Spleen (tissue), 11 donors: ENCODE results near the gene LARP1. TPM values are rescaled to one million over a fixed set of nuclear protein-coding genes. Genes with fewer than 3 reads are reported as not detected.

ENCODE experiments used
- DNase-seq: peaks from one replicate; pipeline ENCODE4 v3.0.0-alpha.2; 2020
- H3K27ac ChIP-seq, 8 donors: fragments of 200-600 bp; sonication (generic) in 7 of 8; 1 replicate in 4 of 8; 2 replicates in 4 of 8; pipeline versions ENCODE4 v1.5.0 to v1.8.0; 2016 to 2021; ENCODE audit warnings: inconsistent platforms in 4 of 8, mild to moderate bottlenecking in 4 of 8, moderate library complexity in 1 of 8
- H3K27me3 ChIP-seq, 7 donors: fragments of 200-600 bp; sonication (generic) in 6 of 7; replicated peaks in 1 of 7; 1 replicate in 4 of 7; 2 replicates in 3 of 7; pipeline versions ENCODE4 v1.5.0 to v1.8.0; 2016 to 2021; ENCODE audit warnings: inconsistent platforms in 3 of 7, mild to moderate bottlenecking in 1 of 7
- H3K36me3 ChIP-seq, 6 donors: fragments of 200-600 bp; sonication (generic) in 5 of 6; 1 replicate in 4 of 6; 2 replicates in 2 of 6; pipeline versions ENCODE4 v1.5.0 to v1.8.0; 2016 to 2021; ENCODE audit warnings: inconsistent platforms in 2 of 6
- H3K4me1 ChIP-seq, 6 donors: fragments of 200-600 bp; sonication (generic) in 5 of 6; 1 replicate in 3 of 6; 2 replicates in 3 of 6; pipeline versions ENCODE4 v1.5.0 to v1.8.0; 2016 to 2021; ENCODE audit warnings: inconsistent platforms in 3 of 6
- H3K4me3 ChIP-seq, 8 donors: fragments of 200-600 bp; sonication (generic) in 7 of 8; 1 replicate in 4 of 8; 2 replicates in 4 of 8; pipeline versions ENCODE4 v1.5.0 to v1.8.0; 2016 to 2021; ENCODE audit warnings: inconsistent platforms in 4 of 8, mild to moderate bottlenecking in 4 of 8, moderate library complexity in 2 of 8
- H3K9me3 ChIP-seq, 8 donors: fragments of 200-600 bp; sonication (generic) in 7 of 8; 1 replicate in 4 of 8; 2 replicates in 4 of 8; pipeline versions ENCODE4 v1.5.0 to v1.8.0; 2016 to 2021; ENCODE audit warnings: inconsistent platforms in 4 of 8
- CTCF ChIP-seq, 11 experiments: fragments of 200-600 bp in 7 of 11; fragments of 450-650 bp in 4 of 11; sonication (generic) in 4 of 11; IDR thresholded peaks in 8 of 11; conservative IDR thresholded peaks in 3 of 11; 1 replicate in 7 of 11; 2 replicates in 4 of 11; pipeline versions ENCODE4 v1.4.0 to v1.8.0; 2016 to 2021; ENCODE audit warnings: antibody characterized with exemption in 11 of 11, inconsistent platforms in 4 of 11, mild to moderate bottlenecking in 1 of 11
- POLR2A ChIP-seq, 3 donors: fragments of 450-650 bp; IDR thresholded peaks; one replicate each; pipeline ENCODE4 v1.5.1; 2017; ENCODE audit warnings: antibody characterized with exemption in 3 of 3, mild to moderate bottlenecking in 1 of 3
- POLR2AphosphoS5 ChIP-seq, 3 donors: sonication (generic); formaldehyde crosslinking; IDR thresholded peaks; one replicate each; pipeline ENCODE4 v1.5.1; 2017; ENCODE audit warnings: antibody characterized with exemption in 3 of 3
- WGBS, 5 donors: extraction: QIAGEN DNeasy Blood & Tissue Kit in 3 of 5; methylation state at CpG; one replicate each; pipeline versions ENCODE4 v1.1.5 to v1.1.7; 2013 to 2018; 5-methylcytosine and 5-hydroxymethylcytosine counted together
- intact Hi-C: fragments of 100-400 bp; cut with DNase I; formaldehyde crosslinking; loops from one replicate; pipeline ENCODE4 v1.15.0; 2023; ENCODE audit warnings: low total_unique reads
- polyA plus RNA-seq, 3 donors: library from polyadenylated mRNA; stranded (reverse); fragments of 200-250 nt; gene quantifications; one replicate each; pipeline ENCODE4 v1.2.1, GENCODE V29; 2013
- total RNA-seq, 7 donors: library from RNA; depleted of rRNA in 3 of 7; stranded (reverse); fragments of >200 nt in 3 of 7; fragmentation: NEBNext Ultra II Directional in 4 of 7; extraction: Animal tissue kit (Norgen Biotek cat#: 25700) in 4 of 7; gene quantifications; one replicate each; pipeline versions ENCODE4 v1.1.0 to v1.2.1, GENCODE V29; 2016 to 2021
- donor health status: healthy with polysubstance abuse.
- donor health status: DM: no; HTN: no; CAD: no; lungs with moderate emphysema.
- donor health status: DM: no; HTN: no; CAD: no.
- donor health status: Bipolar disorder and iron deficiency.
- donor health status: healthy.
- donor health status: DM: no; HTN: no; CAD: no.
- donor health status: DM: yes; HTN: yes; CAD: no.

Gene LARP1
- total and polyA plus RNA-seq, 10 donors: 13.8 to 168 (median 120) TPM

GRCh38 chr5:154762700-154763099 lies 7.5 kb downstream of the LARP1 start:
- no peak for DNase-seq
- H3K4me3 ChIP-seq: no peak overlapping the region
- H3K4me1 ChIP-seq: peaks cover 59 to 100% (median 87%) of the 10 kb centered on the region in 6 donors
- intact Hi-C loops: no loop called here
- no peaks in the 10 kb centered on the region for H3K36me3 ChIP-seq
- H3K27me3 ChIP-seq: no peaks in the 10 kb centered on the region
- H3K9me3 ChIP-seq: no peaks in the 10 kb centered on the region
- H3K27ac ChIP-seq: no peak overlapping the region
- WGBS, 5 donors: 50 to 85% (median 71%) methylated on average over 1 of the region's 1 CpG
- no peak for TF ChIP-seq POLR2AphosphoS5 (IDR thresholded peaks at IDR 0.05)
- TF ChIP-seq POLR2A (IDR thresholded peaks at IDR 0.05): no peak
- no peak for TF ChIP-seq CTCF (IDR thresholded peaks at IDR 0.05 in 8 of 11, conservative IDR thresholded peaks at IDR 0.05 in 3 of 11)

GRCh38 chr5:154764967-154765366 lies 9.8 kb downstream of the LARP1 start:
- Histone ChIP-seq H3K27me3 (no peaks in the 10 kb centered on the region), H3K4me3 (no peak overlapping the region), H3K9me3 (no peaks in the 10 kb centered on the region), H3K27ac (no peak overlapping the region), H3K36me3 (no peaks in the 10 kb centered on the region), H3K4me1 (peaks cover 54 to 100% (median 88%) of the 10 kb centered on the region in 6 donors)
- no peak for DNase-seq
- 72 to 93% (median 82%) methylated on average over 3 of the region's 3 CpGs for WGBS, 5 donors
- intact Hi-C loops: no loop called here
- no peak for TF ChIP-seq POLR2AphosphoS5 (IDR thresholded peaks at IDR 0.05)
- TF ChIP-seq POLR2A (IDR thresholded peaks at IDR 0.05): no peak
- TF ChIP-seq CTCF (IDR thresholded peaks at IDR 0.05 in 8 of 11, conservative IDR thresholded peaks at IDR 0.05 in 3 of 11): no peak

DNA sequence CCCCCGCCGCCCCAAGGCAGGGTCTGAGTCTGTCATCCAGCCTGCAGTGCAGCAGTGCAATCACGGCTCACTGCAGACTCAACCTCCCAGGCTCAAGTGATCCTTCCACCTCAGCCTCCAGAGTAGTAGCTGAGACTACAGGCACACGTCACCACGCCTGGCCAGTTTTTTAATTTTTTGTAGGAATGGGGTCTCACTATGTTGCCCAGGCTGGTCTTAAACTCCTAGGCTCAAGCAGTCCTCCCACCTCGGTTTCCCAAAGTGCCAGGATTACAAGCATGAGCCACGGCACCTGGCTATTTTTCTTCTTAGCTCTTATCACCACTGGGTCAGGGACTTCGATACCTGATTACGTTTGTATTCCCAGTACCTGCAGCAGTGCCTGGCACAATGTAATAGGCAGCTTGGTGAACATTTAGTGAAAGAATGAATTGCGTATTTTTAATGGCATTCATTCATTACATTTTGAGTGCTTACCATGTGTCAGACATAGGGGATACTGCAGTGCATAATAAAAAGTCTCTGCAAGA lies 10.3 kb downstream of the LARP1 start:
- no peak for DNase-seq
- Histone ChIP-seq H3K27me3 (no peaks in the 10 kb centered on the region), H3K9me3 (no peaks in the 10 kb centered on the region), H3K36me3 (no peaks in the 10 kb centered on the region), H3K4me3 (no peak overlapping the region), H3K4me1 (peaks cover 56 to 100% (median 88%) of the 10 kb centered on the region in 6 donors), H3K27ac (no peak overlapping the region)
- WGBS, 5 donors: 85 to 92% (median 90%) methylated on average over 10 of the region's 10 CpGs
- no peak for TF ChIP-seq CTCF (IDR thresholded peaks at IDR 0.05 in 8 of 11, conservative IDR thresholded peaks at IDR 0.05 in 3 of 11)
- intact Hi-C loops: no loop called here

- TF ChIP-seq POLR2A (IDR thresholded peaks at IDR 0.05) (no peak), CTCF (IDR thresholded peaks at IDR 0.05 in 8 of 11, conservative IDR thresholded peaks at IDR 0.05 in 3 of 11) (no peak), POLR2AphosphoS5 (IDR thresholded peaks at IDR 0.05) (no peak)
- Histone ChIP-seq H3K27me3 (no peaks in the 10 kb centered on the region), H3K9me3 (no peaks in the 10 kb centered on the region), H3K4me3 (no peak overlapping the region), H3K27ac (peak overlapping the region in 4 of 8 donors; percentile 16 to 42 (median 25)), H3K36me3 (peaks cover 0 to 11% (median 0%) of the 10 kb centered on the region in 6 donors), H3K4me1 (peaks cover 49 to 100% (median 88%) of the 10 kb centered on the region in 6 donors)
- whole genome bisulfite sequencing, 5 donors: 78 to 87% (median 80%) methylated on average over 2 to 3 of the region's 3 CpGs
- DNase-seq: no peak
- intact Hi-C loops: no loop called here
Observed at GRCh38 chr5:154766558-154767281, 11.5 kb downstream of the LARP1 start.
